GM19397 (cell line): ENCODE results near the gene PCGF5.
"Not testable (repeated sequence)": the region's sequence is repeated elsewhere in the genome, so short reads cannot be mapped to it uniquely, and the experiment has no call there.

Experiments used
- ATAC-seq: cut with Tn5 transposase; IDR thresholded peaks from one replicate; pipeline ENCODE4 v1.9.1; 2021; ENCODE audit warnings: mild to moderate bottlenecking, moderate library complexity; ENCODE audit not compliant: unreplicated experiment

The PCGF5 gene

GRCh38 chr10:91220194-91220953 is at the start of gene PCGF5:
PCGF5 (plus strand) TSS chr10:91220663; CDS start chr10:91222872, 2,209 bp downstream.
- ATAC-seq = peak; percentile 96

GRCh38 chr10:91171485-91171884 is 49.0 kb upstream of the PCGF5 start:
- ATAC-seq = no peak

- no peak for ATAC-seq
These were observed 48.1 kb upstream of the PCGF5 start for GRCh38 chr10:91172348-91172747.

- ATAC-seq = no peak
These were observed 35.1 kb upstream of the PCGF5 start for GRCh38 chr10:91185239-91185875.

- no peak for ATAC-seq
These were observed 33.3 kb upstream of the PCGF5 start for GRCh38 chr10:91187156-91187555.

- not testable (repeated sequence) for ATAC-seq
These were observed 32.5 kb upstream of the PCGF5 start for GRCh38 chr10:91188010-91188409.

GRCh38 chr10:91188889-91189288 is 31.6 kb upstream of the PCGF5 start:
- no peak for ATAC-seq

GRCh38 chr10:91190388-91190870 is 30.0 kb upstream of the PCGF5 start:
- no peak for ATAC-seq

GRCh38 chr10:91190876-91191583 is 29.4 kb upstream of the PCGF5 start:
- peak; percentile 65 for ATAC-seq

GRCh38 chr10:91191584-91191919 is 28.9 kb upstream of the PCGF5 start:
- ATAC-seq = no peak

GRCh38 chr10:91194497-91195179 is 25.8 kb upstream of the PCGF5 start:
- ATAC-seq = no peak

- no peak for ATAC-seq
These were observed 24.0 kb upstream of the PCGF5 start for GRCh38 chr10:91196268-91197048.

- no peak for ATAC-seq
These were observed 23.3 kb upstream of the PCGF5 start for GRCh38 chr10:91197127-91197526.

- peak; percentile 46 for ATAC-seq
These were observed 21.7 kb upstream of the PCGF5 start for GRCh38 chr10:91198781-91199180.

GRCh38 chr10:91200314-91201212 is 19.9 kb upstream of the PCGF5 start:
- ATAC-seq = peak; percentile 28

GRCh38 chr10:91201213-91201996 is 19.1 kb upstream of the PCGF5 start:
- ATAC-seq = peak; percentile 43

GRCh38 chr10:91206427-91206826 is 14.0 kb upstream of the PCGF5 start:
- ATAC-seq = no peak

GRCh38 chr10:91206837-91207474 is 13.5 kb upstream of the PCGF5 start:
- no peak for ATAC-seq
